WTC11 (cell line): ENCODE data around the gene DFFB. TPM values are rescaled to one million over a fixed set of nuclear protein-coding genes. Genes with fewer than 3 reads are reported as not detected.

Experiments
- ATAC-seq: fragments of 200-7000 bp; cut with Tn5 transposase; 2 replicates; pipeline ENCODE4 v1.10.0; 2021; ENCODE audit warnings: mild to moderate bottlenecking, moderate library complexity
- Bru-seq: library from RNA; stranded (reverse); fragments of 400-500 nt; gene quantifications from one replicate; lab custom pipeline; 2021; lab: Mats Ljungman, UMichigan
- CTCF ChIA-PET: fragments of 300-600 bp; sonication (Branson Sonifier 250); formaldehyde crosslinking; loops from one replicate; lab custom pipeline; 2021; ENCODE audit warnings: antibody characterized with exemption; lab: Charles Lee
- POLR2A ChIA-PET: fragments of 350-600 bp; sonication (Branson Sonifier 250); formaldehyde crosslinking; loops from one replicate; lab custom pipeline; 2021; ENCODE audit warnings: antibody characterized with exemption; lab: Charles Lee
- DNase-seq: peaks from one replicate; pipeline ENCODE4 v3.0.0; 2021; ENCODE audit warnings: low spot score
- H3K27ac Mint-ChIP-seq: 2 replicates; pipeline ENCODE4 v1.8.0; 2021; ENCODE audit warnings: mixed read lengths
- H3K27me3 Mint-ChIP-seq: 2 replicates; pipeline ENCODE4 v1.8.0; 2021; ENCODE audit warnings: low read depth, mild to moderate bottlenecking, moderate library complexity, mixed read lengths
- H3K36me3 Mint-ChIP-seq: 2 replicates; pipeline ENCODE4 v1.8.0; 2021; ENCODE audit warnings: mixed read lengths
- H3K4me1 Mint-ChIP-seq: 2 replicates; pipeline ENCODE4 v1.8.0; 2022; ENCODE audit warnings: mixed read lengths
- H3K4me3 Mint-ChIP-seq: 2 replicates; pipeline ENCODE4 v1.8.0; 2021; ENCODE audit warnings: mild to moderate bottlenecking, moderate library complexity, mixed read lengths
- H3K9me3 Mint-ChIP-seq: 2 replicates; pipeline ENCODE4 v1.8.0; 2021; ENCODE audit warnings: mixed read lengths
- CREB1 ChIP-seq: sonication (generic); formaldehyde crosslinking; IDR thresholded peaks from 2 replicates; pipeline ENCODE4 v1.8.0; 2023; ENCODE audit warnings: mild to moderate bottlenecking, missing genetic modification reagents
- ETV6 ChIP-seq: sonication (generic); formaldehyde crosslinking; IDR thresholded peaks from 2 replicates; pipeline ENCODE4 v1.8.1; 2022; ENCODE audit warnings: mild to moderate bottlenecking, missing genetic modification reagents
- GABPB1 ChIP-seq: sonication (generic); formaldehyde crosslinking; IDR thresholded peaks from 2 replicates; pipeline ENCODE4 v1.8.1; 2023; ENCODE audit warnings: mild to moderate bottlenecking, missing genetic modification reagents
- GRHL2 ChIP-seq: fragments of 250-450 bp; sonication (Bioruptor Pico); IDR thresholded peaks from 2 replicates; pipeline ENCODE4 v1.8.0; 2022; ENCODE audit warnings: mild to moderate bottlenecking, moderate library complexity; ENCODE audit not compliant: insufficient replicate concordance, severe bottlenecking
- HMGA2 ChIP-seq: fragments of 250-450 bp; sonication (Bioruptor Pico); IDR thresholded peaks from 2 replicates; pipeline ENCODE4 v1.4.0; 2021; ENCODE audit warnings: mild to moderate bottlenecking, moderate library complexity
- IRF2 ChIP-seq: sonication (generic); formaldehyde crosslinking; IDR thresholded peaks from 2 replicates; pipeline ENCODE4 v1.8.0; 2022; ENCODE audit warnings: low read depth, missing genetic modification reagents, borderline replicate concordance
- NR2C2 ChIP-seq: sonication (generic); formaldehyde crosslinking; IDR thresholded peaks from 2 replicates; pipeline ENCODE4 v1.8.0; 2022; ENCODE audit warnings: mild to moderate bottlenecking, missing genetic modification reagents
- RORB ChIP-seq: fragments of 250-450 bp; sonication (Bioruptor Pico); IDR thresholded peaks from 2 replicates; pipeline ENCODE4 v1.9.0; 2021; ENCODE audit warnings: mild to moderate bottlenecking
- TEAD4 ChIP-seq: sonication (generic); formaldehyde crosslinking; IDR thresholded peaks from 2 replicates; pipeline ENCODE4 v1.8.0; 2022; ENCODE audit warnings: mild to moderate bottlenecking, missing genetic modification reagents
- ZNF121 ChIP-seq: sonication (generic); formaldehyde crosslinking; IDR thresholded peaks from 2 replicates; pipeline ENCODE4 v1.8.0; 2023; ENCODE audit warnings: missing genetic modification reagents
- ZNF423 ChIP-seq: fragments of 250-450 bp; sonication (Bioruptor Pico); IDR thresholded peaks from 2 replicates; pipeline ENCODE4 v2.1.2; 2022; ENCODE audit warnings: mild to moderate bottlenecking, moderate library complexity
- long read RNA-seq, 3 experiments: library from RNA in 1 of 3; library from capped mRNA in 1 of 3; library from polyadenylated mRNA in 1 of 3; unstranded in 2 of 3; stranded (forward) in 1 of 3; transcript quantifications; one replicate each; pipeline ENCODE4 v2.0.0, GENCODE V29; 2021
- total RNA-seq: library from RNA; stranded (reverse); gene quantifications from 3 replicates; pipeline ENCODE4 v1.2.3, GENCODE V29; 2021
- TF ChIP-seq, protein P1 (sequence below): fragments of 250-450 bp; sonication (Bioruptor Pico); IDR thresholded peaks from 2 replicates; pipeline ENCODE4 v1.9.0; 2021; ENCODE audit warnings: mild to moderate bottlenecking
- TF ChIP-seq, protein P2 (sequence below): sonication (generic); formaldehyde crosslinking; IDR thresholded peaks from 2 replicates; pipeline ENCODE4 v1.8.0; 2022; ENCODE audit warnings: mild to moderate bottlenecking, missing genetic modification reagents
- TF ChIP-seq, protein P3 (sequence below): fragments of 250-450 bp; sonication (Bioruptor Pico); IDR thresholded peaks from 2 replicates; pipeline ENCODE4 v1.8.0; 2021; ENCODE audit warnings: mild to moderate bottlenecking
- TF ChIP-seq, protein P4 (sequence below): sonication (generic); formaldehyde crosslinking; conservative IDR thresholded peaks from 2 replicates; pipeline ENCODE4 v1.8.1; 2022; ENCODE audit warnings: mild to moderate bottlenecking, missing genetic modification reagents
- TF ChIP-seq, protein P5 (sequence below): fragments of 250-450 bp; sonication (Bioruptor Pico); IDR thresholded peaks from 2 replicates; pipeline ENCODE4 v1.9.0; 2021; ENCODE audit warnings: mild to moderate bottlenecking, borderline replicate concordance
- TF ChIP-seq, protein P6 (sequence below): fragments of 250-450 bp; sonication (Bioruptor Pico); IDR thresholded peaks from 2 replicates; pipeline ENCODE4 v2.1.2; 2022; ENCODE audit warnings: mild to moderate bottlenecking, moderate library complexity
- TF ChIP-seq, protein P7 (sequence below): sonication (generic); formaldehyde crosslinking; IDR thresholded peaks from 2 replicates; pipeline ENCODE4 v1.8.1; 2023; ENCODE audit warnings: mild to moderate bottlenecking, moderate library complexity, missing genetic modification reagents

Gene DFFB, protein sequence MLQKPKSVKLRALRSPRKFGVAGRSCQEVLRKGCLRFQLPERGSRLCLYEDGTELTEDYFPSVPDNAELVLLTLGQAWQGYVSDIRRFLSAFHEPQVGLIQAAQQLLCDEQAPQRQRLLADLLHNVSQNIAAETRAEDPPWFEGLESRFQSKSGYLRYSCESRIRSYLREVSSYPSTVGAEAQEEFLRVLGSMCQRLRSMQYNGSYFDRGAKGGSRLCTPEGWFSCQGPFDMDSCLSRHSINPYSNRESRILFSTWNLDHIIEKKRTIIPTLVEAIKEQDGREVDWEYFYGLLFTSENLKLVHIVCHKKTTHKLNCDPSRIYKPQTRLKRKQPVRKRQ
- total RNA-seq (8.5 to 9.2 TPM (median 8.7 TPM) in 3 replicates), Bru-seq, nascent RNA (percentile 52 among the genes with signal in this experiment)
- long read RNA-seq, experiment 1, transcript DFFB-205 (7 exons, 3,028 nt) = major isoform, 17 of 25 reads
- long read RNA-seq, experiment 1, partial matches to known transcripts = 2 of 25 reads
- long read RNA-seq, experiment 1, other reads (novel, unspliced or antisense) = 5 of 25 reads
- long read RNA-seq, experiment 2, partial matches to known transcripts = 2 of 8 reads
- long read RNA-seq, experiment 2, other reads (novel, unspliced or antisense) = 6 of 8 reads
- long read RNA-seq, experiment 3, partial matches to known transcripts = 0 of 7 reads
- long read RNA-seq, experiment 3, other reads (novel, unspliced or antisense) = 5 of 7 reads

DNA sequence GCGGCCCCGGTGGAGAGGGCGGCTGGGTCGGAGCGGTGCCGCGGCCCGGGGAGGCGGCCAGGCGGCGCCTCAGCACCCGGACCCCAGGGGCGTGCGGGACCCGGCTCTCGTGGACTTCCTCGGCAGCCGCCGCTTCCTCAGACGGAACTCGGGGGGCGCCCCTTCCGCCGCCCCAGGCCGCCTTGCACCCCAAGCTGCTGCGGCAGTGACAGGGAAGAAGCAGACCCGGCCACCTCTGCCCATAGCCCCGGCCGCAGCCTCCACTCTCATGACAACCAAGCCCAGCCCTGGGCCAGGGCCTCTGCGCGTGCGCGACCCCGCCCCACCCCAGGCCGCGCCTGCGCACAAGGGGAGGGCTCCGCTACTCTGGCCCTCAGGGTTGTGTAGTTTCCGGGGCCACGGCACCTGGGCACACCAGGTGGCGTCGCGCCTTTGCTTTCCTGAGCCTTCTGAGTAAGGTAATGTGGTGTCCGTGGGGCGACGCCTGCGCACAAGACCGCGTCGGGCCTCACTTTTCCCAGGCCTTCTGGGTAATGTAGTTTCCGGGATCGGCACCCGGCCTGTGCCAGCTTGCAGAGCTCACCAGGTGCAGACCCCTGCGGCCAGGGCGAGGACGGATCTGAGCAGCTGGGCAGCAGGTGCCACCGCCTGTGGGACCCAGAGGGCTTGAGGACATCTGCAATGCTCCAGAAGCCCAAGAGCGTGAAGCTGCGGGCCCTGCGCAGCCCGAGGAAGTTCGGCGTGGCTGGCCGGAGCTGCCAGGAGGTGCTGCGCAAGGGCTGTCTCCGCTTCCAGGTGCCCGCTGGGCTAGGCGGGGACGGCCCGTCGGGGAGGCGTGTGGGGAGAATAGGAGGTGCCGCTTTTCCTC is at the start of gene DFFB, which contains the start of gene CEP104:
Gene DFFB (plus strand): TSS at position 554 of the 868 bp plus-strand sequence. CDS start 128 bp downstream, at position 682.
Gene CEP104 (minus strand): TSS at position 289 of the 868 bp plus-strand sequence. CDS start 4,804 bp downstream, outside the sequence.
- DNase-seq (peak; percentile 96), ATAC-seq (peak; percentile 95)
- no peaks in the 10 kb centered on the region for H3K36me3 Mint-ChIP-seq
- H3K27me3 Mint-ChIP-seq = peaks cover 8% of the 10 kb centered on the region
- peak within 1 kb of the TSS; percentile 96 for H3K4me3 Mint-ChIP-seq
- H3K27ac Mint-ChIP-seq = peak within 1 kb of the TSS; percentile 45; the same call in 1 of the 2 replicates
- peaks cover 18% of the 10 kb centered on the region for H3K4me1 Mint-ChIP-seq
- POLR2A ChIA-PET = interaction anchor here (0.9 to 1.7 kb wide), 3 partner anchors 13 to 64 kb away, joined by 3 to 10 read pairs (median 4); partner anchors contain the start of gene C1orf174
- no peaks in the 10 kb centered on the region for H3K9me3 Mint-ChIP-seq
- CTCF ChIA-PET = interaction anchor here (0.9 to 2.7 kb wide), 12 partner anchors 18 to 1889 kb away, joined by 3 to 17 read pairs (median 4); partner anchors contain the start of genes C1orf174 and LRRC47
- TF ChIP-seq GABPB1 (CRISPR knock-in tag) (peak; percentile 48; the same call in 1 of the 2 replicates), TEAD4 (CRISPR knock-in tag) (no peak), RORB (no peak), ZNF423 (peak; percentile 52; the same call in 1 of the 2 replicates), ETV6 (CRISPR knock-in tag) (0 out of 2 replicates have a peak, but pooled peaks have one; percentile 25), ZNF121 (CRISPR knock-in tag) (0 out of 2 replicates have a peak, but pooled peaks have one; percentile 20), HMGA2 (CRISPR knock-in tag) (no peak), IRF2 (CRISPR knock-in tag) (no peak), CREB1 (CRISPR knock-in tag) (no peak), GRHL2 (CRISPR knock-in tag) (no peak), NR2C2 (CRISPR knock-in tag) (no peak)
- TF ChIP-seq, protein P1, sequence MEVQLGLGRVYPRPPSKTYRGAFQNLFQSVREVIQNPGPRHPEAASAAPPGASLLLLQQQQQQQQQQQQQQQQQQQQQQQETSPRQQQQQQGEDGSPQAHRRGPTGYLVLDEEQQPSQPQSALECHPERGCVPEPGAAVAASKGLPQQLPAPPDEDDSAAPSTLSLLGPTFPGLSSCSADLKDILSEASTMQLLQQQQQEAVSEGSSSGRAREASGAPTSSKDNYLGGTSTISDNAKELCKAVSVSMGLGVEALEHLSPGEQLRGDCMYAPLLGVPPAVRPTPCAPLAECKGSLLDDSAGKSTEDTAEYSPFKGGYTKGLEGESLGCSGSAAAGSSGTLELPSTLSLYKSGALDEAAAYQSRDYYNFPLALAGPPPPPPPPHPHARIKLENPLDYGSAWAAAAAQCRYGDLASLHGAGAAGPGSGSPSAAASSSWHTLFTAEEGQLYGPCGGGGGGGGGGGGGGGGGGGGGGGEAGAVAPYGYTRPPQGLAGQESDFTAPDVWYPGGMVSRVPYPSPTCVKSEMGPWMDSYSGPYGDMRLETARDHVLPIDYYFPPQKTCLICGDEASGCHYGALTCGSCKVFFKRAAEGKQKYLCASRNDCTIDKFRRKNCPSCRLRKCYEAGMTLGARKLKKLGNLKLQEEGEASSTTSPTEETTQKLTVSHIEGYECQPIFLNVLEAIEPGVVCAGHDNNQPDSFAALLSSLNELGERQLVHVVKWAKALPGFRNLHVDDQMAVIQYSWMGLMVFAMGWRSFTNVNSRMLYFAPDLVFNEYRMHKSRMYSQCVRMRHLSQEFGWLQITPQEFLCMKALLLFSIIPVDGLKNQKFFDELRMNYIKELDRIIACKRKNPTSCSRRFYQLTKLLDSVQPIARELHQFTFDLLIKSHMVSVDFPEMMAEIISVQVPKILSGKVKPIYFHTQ (CRISPR knock-in tag) = no peak
- TF ChIP-seq, protein P2, sequence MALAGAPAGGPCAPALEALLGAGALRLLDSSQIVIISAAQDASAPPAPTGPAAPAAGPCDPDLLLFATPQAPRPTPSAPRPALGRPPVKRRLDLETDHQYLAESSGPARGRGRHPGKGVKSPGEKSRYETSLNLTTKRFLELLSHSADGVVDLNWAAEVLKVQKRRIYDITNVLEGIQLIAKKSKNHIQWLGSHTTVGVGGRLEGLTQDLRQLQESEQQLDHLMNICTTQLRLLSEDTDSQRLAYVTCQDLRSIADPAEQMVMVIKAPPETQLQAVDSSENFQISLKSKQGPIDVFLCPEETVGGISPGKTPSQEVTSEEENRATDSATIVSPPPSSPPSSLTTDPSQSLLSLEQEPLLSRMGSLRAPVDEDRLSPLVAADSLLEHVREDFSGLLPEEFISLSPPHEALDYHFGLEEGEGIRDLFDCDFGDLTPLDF (CRISPR knock-in tag) = no peak
- TF ChIP-seq, protein P3, sequence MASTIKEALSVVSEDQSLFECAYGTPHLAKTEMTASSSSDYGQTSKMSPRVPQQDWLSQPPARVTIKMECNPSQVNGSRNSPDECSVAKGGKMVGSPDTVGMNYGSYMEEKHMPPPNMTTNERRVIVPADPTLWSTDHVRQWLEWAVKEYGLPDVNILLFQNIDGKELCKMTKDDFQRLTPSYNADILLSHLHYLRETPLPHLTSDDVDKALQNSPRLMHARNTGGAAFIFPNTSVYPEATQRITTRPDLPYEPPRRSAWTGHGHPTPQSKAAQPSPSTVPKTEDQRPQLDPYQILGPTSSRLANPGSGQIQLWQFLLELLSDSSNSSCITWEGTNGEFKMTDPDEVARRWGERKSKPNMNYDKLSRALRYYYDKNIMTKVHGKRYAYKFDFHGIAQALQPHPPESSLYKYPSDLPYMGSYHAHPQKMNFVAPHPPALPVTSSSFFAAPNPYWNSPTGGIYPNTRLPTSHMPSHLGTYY (CRISPR knock-in tag) = no peak
- TF ChIP-seq, protein P4, sequence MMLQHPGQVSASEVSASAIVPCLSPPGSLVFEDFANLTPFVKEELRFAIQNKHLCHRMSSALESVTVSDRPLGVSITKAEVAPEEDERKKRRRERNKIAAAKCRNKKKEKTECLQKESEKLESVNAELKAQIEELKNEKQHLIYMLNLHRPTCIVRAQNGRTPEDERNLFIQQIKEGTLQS (CRISPR knock-in tag) = no peak
- TF ChIP-seq, protein P5, sequence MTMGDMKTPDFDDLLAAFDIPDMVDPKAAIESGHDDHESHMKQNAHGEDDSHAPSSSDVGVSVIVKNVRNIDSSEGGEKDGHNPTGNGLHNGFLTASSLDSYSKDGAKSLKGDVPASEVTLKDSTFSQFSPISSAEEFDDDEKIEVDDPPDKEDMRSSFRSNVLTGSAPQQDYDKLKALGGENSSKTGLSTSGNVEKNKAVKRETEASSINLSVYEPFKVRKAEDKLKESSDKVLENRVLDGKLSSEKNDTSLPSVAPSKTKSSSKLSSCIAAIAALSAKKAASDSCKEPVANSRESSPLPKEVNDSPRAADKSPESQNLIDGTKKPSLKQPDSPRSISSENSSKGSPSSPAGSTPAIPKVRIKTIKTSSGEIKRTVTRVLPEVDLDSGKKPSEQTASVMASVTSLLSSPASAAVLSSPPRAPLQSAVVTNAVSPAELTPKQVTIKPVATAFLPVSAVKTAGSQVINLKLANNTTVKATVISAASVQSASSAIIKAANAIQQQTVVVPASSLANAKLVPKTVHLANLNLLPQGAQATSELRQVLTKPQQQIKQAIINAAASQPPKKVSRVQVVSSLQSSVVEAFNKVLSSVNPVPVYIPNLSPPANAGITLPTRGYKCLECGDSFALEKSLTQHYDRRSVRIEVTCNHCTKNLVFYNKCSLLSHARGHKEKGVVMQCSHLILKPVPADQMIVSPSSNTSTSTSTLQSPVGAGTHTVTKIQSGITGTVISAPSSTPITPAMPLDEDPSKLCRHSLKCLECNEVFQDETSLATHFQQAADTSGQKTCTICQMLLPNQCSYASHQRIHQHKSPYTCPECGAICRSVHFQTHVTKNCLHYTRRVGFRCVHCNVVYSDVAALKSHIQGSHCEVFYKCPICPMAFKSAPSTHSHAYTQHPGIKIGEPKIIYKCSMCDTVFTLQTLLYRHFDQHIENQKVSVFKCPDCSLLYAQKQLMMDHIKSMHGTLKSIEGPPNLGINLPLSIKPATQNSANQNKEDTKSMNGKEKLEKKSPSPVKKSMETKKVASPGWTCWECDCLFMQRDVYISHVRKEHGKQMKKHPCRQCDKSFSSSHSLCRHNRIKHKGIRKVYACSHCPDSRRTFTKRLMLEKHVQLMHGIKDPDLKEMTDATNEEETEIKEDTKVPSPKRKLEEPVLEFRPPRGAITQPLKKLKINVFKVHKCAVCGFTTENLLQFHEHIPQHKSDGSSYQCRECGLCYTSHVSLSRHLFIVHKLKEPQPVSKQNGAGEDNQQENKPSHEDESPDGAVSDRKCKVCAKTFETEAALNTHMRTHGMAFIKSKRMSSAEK (CRISPR knock-in tag) = no peak
- TF ChIP-seq, protein P6, sequence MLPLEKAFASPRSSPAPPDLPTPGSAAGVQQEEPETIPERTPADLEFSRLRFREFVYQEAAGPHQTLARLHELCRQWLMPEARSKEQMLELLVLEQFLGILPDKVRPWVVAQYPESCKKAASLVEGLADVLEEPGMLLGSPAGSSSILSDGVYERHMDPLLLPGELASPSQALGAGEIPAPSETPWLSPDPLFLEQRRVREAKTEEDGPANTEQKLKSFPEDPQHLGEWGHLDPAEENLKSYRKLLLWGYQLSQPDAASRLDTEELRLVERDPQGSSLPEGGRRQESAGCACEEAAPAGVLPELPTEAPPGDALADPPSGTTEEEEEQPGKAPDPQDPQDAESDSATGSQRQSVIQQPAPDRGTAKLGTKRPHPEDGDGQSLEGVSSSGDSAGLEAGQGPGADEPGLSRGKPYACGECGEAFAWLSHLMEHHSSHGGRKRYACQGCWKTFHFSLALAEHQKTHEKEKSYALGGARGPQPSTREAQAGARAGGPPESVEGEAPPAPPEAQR = no peak
- TF ChIP-seq, protein P7, sequence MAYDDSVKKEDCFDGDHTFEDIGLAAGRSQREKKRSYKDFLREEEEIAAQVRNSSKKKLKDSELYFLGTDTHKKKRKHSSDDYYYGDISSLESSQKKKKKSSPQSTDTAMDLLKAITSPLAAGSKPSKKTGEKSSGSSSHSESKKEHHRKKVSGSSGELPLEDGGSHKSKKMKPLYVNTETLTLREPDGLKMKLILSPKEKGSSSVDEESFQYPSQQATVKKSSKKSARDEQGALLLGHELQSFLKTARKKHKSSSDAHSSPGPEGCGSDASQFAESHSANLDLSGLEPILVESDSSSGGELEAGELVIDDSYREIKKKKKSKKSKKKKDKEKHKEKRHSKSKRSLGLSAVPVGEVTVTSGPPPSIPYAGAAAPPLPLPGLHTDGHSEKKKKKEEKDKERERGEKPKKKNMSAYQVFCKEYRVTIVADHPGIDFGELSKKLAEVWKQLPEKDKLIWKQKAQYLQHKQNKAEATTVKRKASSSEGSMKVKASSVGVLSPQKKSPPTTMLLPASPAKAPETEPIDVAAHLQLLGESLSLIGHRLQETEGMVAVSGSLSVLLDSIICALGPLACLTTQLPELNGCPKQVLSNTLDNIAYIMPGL (CRISPR knock-in tag) = no peak; the same call in 1 of the 2 replicates
